Measurements from ENCODE around the gene SCO1.

DNA sequence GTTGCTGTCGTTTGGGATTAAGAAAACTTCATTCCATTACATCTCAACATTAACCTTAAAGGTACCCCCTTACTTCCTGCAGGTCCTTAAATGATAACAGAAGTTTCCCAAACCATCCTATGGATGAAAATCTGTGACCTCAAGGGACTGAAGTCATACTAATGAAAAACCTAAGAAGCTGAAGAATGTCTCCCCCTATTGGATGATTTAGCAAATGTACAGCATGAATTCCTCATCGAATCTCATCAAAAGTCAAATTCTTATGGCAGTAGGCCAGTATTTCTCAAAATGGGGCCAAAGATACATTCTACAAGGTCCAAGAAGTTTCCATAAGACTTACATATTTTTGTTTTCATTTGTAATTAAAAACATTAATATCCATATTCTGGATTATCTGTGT lies 13.5 kb downstream of the SCO1 start:
- TF ChIP-seq, protein P1, sequence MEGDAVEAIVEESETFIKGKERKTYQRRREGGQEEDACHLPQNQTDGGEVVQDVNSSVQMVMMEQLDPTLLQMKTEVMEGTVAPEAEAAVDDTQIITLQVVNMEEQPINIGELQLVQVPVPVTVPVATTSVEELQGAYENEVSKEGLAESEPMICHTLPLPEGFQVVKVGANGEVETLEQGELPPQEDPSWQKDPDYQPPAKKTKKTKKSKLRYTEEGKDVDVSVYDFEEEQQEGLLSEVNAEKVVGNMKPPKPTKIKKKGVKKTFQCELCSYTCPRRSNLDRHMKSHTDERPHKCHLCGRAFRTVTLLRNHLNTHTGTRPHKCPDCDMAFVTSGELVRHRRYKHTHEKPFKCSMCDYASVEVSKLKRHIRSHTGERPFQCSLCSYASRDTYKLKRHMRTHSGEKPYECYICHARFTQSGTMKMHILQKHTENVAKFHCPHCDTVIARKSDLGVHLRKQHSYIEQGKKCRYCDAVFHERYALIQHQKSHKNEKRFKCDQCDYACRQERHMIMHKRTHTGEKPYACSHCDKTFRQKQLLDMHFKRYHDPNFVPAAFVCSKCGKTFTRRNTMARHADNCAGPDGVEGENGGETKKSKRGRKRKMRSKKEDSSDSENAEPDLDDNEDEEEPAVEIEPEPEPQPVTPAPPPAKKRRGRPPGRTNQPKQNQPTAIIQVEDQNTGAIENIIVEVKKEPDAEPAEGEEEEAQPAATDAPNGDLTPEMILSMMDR (conservative IDR thresholded peaks at IDR 0.05 in 1 of 2, IDR thresholded peaks at IDR 0.05 in 1 of 2; ENCODE audit: low read depth in 1 of 2, low read length in 2 of 2), result peak; percentile 23 to 48
- TF ChIP-seq EZH2 (IDR thresholded peaks at IDR 0.05; ENCODE audit: low read length, missing control alignments), result no peak

Data from fibroblast of lung (primary cell).